Measurements from ENCODE around the gene PRRC2B. TPM values are rescaled to one million over a fixed set of nuclear protein-coding genes. Genes with fewer than 3 reads are reported as not detected.

PRRC2B gene
- total RNA-seq, 1 experiment from 2014 or later, result 137 TPM

DNA sequence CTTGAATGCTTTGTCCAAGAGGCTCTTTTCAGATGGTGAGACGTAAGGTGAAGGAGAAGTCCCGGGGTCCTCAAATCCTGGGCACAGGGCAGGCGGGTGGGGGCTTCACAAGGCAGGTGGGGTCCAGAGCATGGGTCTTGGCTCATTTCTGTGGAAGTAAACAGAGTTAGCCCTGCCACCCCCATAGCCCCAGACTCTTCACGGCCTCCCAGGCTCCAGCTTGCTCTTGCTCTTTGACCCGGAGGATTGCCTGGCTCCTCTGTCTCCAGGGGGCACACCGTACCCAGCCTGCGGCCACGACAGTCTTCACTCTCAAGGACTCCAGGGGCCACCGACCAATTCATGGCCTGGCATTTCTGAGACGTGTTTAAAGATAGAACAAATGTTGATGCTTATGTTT lies 80.0 kb downstream of the PRRC2B start:
- BruUV-seq (replicated peaks), result no TSS peak
- H3K4me3 Mint-ChIP-seq (ENCODE audit: low read depth, unreplicated experiment), result no peak overlapping the region
- H3K4me1 Mint-ChIP-seq (ENCODE audit: low read depth, unreplicated experiment), result peaks cover 11% of the 10 kb centered on the region
- no peak overlapping the region for H3K27ac Mint-ChIP-seq (ENCODE audit: unreplicated experiment)
- DNase-seq, result no peak
- CTCF ChIA-PET, result no interaction called here
- TF ChIP-seq, protein P1, sequence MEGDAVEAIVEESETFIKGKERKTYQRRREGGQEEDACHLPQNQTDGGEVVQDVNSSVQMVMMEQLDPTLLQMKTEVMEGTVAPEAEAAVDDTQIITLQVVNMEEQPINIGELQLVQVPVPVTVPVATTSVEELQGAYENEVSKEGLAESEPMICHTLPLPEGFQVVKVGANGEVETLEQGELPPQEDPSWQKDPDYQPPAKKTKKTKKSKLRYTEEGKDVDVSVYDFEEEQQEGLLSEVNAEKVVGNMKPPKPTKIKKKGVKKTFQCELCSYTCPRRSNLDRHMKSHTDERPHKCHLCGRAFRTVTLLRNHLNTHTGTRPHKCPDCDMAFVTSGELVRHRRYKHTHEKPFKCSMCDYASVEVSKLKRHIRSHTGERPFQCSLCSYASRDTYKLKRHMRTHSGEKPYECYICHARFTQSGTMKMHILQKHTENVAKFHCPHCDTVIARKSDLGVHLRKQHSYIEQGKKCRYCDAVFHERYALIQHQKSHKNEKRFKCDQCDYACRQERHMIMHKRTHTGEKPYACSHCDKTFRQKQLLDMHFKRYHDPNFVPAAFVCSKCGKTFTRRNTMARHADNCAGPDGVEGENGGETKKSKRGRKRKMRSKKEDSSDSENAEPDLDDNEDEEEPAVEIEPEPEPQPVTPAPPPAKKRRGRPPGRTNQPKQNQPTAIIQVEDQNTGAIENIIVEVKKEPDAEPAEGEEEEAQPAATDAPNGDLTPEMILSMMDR (IDR thresholded peaks at IDR 0.05; ENCODE audit: unreplicated experiment), result no peak
- intact Hi-C loops (cut with micrococcal nuclease; ENCODE audit: unreplicated experiment), result no loop called here
- H3K27me3 Mint-ChIP-seq (ENCODE audit: unreplicated experiment), result no peaks in the 10 kb centered on the region
- peaks cover 54% of the 10 kb centered on the region for H3K36me3 Mint-ChIP-seq (ENCODE audit: insufficient read depth, unreplicated experiment)
- H3K9me3 Mint-ChIP-seq (ENCODE audit: low read depth, unreplicated experiment), result no peaks in the 10 kb centered on the region

DNA sequence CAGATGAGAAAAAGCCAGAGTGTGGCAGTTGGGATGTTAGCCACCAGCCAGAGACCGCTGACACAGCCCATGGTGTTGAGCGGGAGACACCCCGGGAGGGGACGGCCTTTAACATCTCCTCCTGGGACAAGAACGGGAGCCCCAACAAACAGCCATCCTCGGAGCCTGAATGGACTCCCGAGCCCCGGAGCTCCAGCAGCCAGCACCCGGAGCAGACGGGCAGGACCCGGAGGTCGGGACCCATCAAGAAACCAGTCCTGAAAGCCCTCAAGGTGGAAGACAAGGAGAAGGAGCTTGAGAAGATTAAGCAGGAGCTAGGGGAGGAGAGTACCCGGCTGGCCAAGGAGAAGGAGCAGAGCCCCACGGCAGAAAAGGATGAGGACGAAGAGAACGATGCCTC lies 80.8 kb downstream of the PRRC2B start:
- CTCF ChIA-PET, result no interaction called here
- Mint-ChIP-seq H3K36me3 (ENCODE audit: insufficient read depth, unreplicated experiment) (peaks cover 52% of the 10 kb centered on the region), H3K27me3 (ENCODE audit: unreplicated experiment) (no peaks in the 10 kb centered on the region), H3K9me3 (ENCODE audit: low read depth, unreplicated experiment) (no peaks in the 10 kb centered on the region), H3K27ac (ENCODE audit: unreplicated experiment) (no peak overlapping the region), H3K4me1 (ENCODE audit: low read depth, unreplicated experiment) (peaks cover 11% of the 10 kb centered on the region), H3K4me3 (ENCODE audit: low read depth, unreplicated experiment) (no peak overlapping the region)
- intact Hi-C loops (cut with micrococcal nuclease; ENCODE audit: unreplicated experiment), result no loop called here
- no peak for DNase-seq
- TSS peak; percentile 68 for BruUV-seq (replicated peaks)
- TF ChIP-seq, protein P1 (IDR thresholded peaks at IDR 0.05; ENCODE audit: unreplicated experiment), result no peak

DNA sequence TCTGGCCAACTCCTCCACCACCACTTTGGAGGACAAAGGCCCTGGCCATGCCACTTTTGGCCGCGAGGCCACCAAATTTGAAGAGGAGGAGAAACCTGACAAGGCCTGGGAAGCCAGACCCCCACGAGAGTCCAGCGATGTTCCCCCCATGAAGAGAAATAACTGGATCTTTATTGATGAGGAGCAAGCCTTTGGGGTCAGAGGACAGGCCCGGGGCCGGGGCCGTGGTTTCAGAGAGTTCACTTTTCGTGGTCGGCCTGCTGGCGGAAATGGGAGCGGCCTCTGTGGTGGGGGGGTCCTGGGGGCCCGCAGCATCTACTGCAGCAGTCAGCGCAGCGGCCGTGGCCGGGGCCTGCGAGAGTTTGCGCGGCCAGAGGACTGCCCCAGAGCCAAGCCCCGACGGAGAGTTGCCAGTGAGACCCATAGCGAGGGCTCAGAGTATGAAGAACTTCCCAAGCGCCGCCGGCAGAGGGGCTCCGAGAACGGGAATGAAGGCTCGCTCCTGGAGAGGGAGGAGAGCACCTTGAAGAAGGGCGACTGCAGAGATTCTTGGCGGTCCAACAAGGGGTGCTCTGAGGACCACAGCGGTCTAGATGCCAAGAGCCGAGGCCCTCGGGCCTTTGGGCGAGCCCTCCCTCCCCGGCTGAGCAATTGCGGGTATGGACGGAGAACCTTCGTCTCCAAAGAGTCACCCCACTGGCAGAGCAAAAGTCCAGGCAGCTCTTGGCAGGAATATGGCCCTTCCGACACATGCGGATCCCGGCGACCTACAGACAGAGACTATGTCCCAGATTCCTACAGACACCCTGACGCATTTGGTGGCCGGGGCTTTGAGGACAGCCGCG lies 81.4 kb downstream of the PRRC2B start:
- Mint-ChIP-seq H3K27ac (ENCODE audit: unreplicated experiment) (no peak overlapping the region), H3K36me3 (ENCODE audit: insufficient read depth, unreplicated experiment) (peaks cover 46% of the 10 kb centered on the region)
- no peak for DNase-seq

DNA sequence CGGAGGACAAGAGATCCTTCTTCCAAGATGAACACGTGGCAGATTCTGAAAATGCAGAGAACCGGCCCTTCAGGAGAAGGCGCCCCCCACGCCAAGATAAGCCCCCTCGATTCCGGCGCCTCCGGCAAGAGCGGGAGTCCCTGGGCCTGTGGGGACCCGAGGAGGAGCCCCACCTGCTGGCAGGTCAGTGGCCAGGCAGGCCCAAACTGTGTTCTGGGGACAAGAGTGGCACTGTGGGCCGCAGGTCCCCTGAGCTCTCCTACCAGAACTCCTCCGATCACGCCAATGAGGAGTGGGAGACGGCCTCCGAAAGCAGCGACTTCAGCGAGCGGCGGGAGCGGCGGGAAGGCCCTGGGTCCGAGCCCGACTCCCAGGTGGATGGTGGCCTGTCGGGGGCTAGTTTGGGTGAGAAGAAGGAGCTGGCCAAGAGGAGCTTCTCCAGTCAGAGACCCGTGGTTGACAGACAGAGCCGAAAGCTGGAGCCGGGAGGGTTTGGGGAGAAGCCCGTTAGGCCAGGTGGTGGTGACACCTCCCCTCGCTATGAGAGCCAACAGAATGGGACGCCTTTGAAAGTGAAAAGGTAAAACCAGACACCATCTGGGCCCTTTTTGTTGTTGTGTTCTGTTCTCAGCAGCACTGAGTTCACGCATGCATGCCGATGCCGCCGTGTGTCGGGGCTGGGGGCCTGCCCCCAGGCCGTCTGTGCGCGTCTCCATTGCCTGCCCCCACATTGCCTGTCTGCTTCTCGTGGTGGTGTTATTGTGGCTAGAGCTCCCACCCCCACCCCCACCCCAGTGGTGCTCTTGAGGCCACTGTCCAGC lies 82.3 kb downstream of the PRRC2B start:
- TF ChIP-seq, protein P1 (IDR thresholded peaks at IDR 0.05; ENCODE audit: unreplicated experiment), result no peak
- DNase-seq, result no peak
- Mint-ChIP-seq H3K36me3 (ENCODE audit: insufficient read depth, unreplicated experiment) (peaks cover 45% of the 10 kb centered on the region), H3K27ac (ENCODE audit: unreplicated experiment) (no peak overlapping the region), H3K4me1 (ENCODE audit: low read depth, unreplicated experiment) (peaks cover 11% of the 10 kb centered on the region), H3K4me3 (ENCODE audit: low read depth, unreplicated experiment) (no peak overlapping the region), H3K27me3 (ENCODE audit: unreplicated experiment) (no peaks in the 10 kb centered on the region), H3K9me3 (ENCODE audit: low read depth, unreplicated experiment) (no peaks in the 10 kb centered on the region)
- BruUV-seq (replicated peaks), result no TSS peak
- CTCF ChIA-PET, result no interaction called here
- intact Hi-C loops (cut with micrococcal nuclease; ENCODE audit: unreplicated experiment), result no loop called here

More for the DNA sequence above, 81.4 kb downstream of the PRRC2B start:
- H3K9me3 Mint-ChIP-seq (ENCODE audit: low read depth, unreplicated experiment), result no peaks in the 10 kb centered on the region
- CTCF ChIA-PET, result no interaction called here
- H3K27me3 Mint-ChIP-seq (ENCODE audit: unreplicated experiment), result no peaks in the 10 kb centered on the region
- BruUV-seq (replicated peaks), result no TSS peak
- intact Hi-C loops (cut with micrococcal nuclease; ENCODE audit: unreplicated experiment), result no loop called here
- TF ChIP-seq, protein P1 (IDR thresholded peaks at IDR 0.05; ENCODE audit: unreplicated experiment), result no peak
- H3K4me3 Mint-ChIP-seq (ENCODE audit: low read depth, unreplicated experiment), result no peak overlapping the region
- H3K4me1 Mint-ChIP-seq (ENCODE audit: low read depth, unreplicated experiment), result peaks cover 11% of the 10 kb centered on the region

Measured in Calu3 (cell line).